ENCODE results near the gene BUD31.

DNA sequence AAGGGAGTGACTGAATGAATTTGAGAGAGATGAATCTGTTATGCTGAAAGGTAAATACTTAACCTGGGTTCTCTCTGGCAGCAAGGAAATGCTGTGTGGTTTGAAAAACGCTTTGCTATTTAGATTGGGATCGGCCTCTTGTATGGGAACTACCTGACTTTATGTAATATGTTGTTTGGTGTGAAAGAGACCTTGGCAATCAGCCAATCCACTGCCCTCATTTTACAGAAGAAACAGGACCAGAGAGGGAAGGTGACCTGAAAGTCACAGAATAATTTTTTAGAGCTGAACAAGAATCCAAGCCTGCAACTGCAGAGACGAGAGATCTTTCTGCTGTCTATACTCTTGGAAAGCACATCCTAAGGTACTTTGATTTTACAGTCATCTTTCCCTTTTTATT is 1.0 kb downstream of the BUD31 start:
- TF ChIP-seq TBP (CRISPR knock-in tag; IDR thresholded peaks at IDR 0.05) (no peak), FOXK2 (IDR thresholded peaks at IDR 0.05) (no peak), NR3C1 (CRISPR knock-in tag; IDR thresholded peaks at IDR 0.05) (no peak), MYNN (CRISPR knock-in tag; IDR thresholded peaks at IDR 0.05; ENCODE audit: low read depth) (no peak), ZNF138 (CRISPR knock-in tag; IDR thresholded peaks at IDR 0.05; ENCODE audit: low read depth) (no peak), ZNF12 (CRISPR knock-in tag; IDR thresholded peaks at IDR 0.05) (no peak)
- TF ChIP-seq, protein P1, sequence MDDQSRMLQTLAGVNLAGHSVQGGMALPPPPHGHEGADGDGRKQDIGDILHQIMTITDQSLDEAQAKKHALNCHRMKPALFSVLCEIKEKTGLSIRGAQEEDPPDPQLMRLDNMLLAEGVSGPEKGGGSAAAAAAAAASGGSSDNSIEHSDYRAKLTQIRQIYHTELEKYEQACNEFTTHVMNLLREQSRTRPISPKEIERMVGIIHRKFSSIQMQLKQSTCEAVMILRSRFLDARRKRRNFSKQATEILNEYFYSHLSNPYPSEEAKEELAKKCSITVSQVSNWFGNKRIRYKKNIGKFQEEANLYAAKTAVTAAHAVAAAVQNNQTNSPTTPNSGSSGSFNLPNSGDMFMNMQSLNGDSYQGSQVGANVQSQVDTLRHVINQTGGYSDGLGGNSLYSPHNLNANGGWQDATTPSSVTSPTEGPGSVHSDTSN (CRISPR knock-in tag; IDR thresholded peaks at IDR 0.05; ENCODE audit: borderline replicate concordance) = no peak
- TF ChIP-seq, protein P2, sequence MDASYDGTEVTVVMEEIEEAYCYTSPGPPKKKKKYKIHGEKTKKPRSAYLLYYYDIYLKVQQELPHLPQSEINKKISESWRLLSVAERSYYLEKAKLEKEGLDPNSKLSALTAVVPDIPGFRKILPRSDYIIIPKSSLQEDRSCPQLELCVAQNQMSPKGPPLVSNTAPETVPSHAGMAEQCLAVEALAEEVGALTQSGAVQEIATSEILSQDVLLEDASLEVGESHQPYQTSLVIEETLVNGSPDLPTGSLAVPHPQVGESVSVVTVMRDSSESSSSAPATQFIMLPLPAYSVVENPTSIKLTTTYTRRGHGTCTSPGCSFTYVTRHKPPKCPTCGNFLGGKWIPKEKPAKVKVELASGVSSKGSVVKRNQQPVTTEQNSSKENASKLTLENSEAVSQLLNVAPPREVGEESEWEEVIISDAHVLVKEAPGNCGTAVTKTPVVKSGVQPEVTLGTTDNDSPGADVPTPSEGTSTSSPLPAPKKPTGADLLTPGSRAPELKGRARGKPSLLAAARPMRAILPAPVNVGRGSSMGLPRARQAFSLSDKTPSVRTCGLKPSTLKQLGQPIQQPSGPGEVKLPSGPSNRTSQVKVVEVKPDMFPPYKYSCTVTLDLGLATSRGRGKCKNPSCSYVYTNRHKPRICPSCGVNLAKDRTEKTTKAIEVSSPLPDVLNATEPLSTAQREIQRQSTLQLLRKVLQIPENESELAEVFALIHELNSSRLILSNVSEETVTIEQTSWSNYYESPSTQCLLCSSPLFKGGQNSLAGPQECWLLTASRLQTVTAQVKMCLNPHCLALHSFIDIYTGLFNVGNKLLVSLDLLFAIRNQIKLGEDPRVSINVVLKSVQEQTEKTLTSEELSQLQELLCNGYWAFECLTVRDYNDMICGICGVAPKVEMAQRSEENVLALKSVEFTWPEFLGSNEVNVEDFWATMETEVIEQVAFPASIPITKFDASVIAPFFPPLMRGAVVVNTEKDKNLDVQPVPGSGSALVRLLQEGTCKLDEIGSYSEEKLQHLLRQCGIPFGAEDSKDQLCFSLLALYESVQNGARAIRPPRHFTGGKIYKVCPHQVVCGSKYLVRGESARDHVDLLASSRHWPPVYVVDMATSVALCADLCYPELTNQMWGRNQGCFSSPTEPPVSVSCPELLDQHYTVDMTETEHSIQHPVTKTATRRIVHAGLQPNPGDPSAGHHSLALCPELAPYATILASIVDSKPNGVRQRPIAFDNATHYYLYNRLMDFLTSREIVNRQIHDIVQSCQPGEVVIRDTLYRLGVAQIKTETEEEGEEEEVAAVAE (CRISPR knock-in tag; IDR thresholded peaks at IDR 0.05; ENCODE audit: borderline replicate concordance) = no peak

All from HepG2 (cell line).